Effector memory CD4-positive, alpha-beta T cell (primary cell): Measurements from ENCODE around the gene ATXN2.
"Not testable (repeated sequence)": the region's sequence is repeated elsewhere in the genome, so short reads cannot be mapped to it uniquely, and the experiment has no call there.

Experiments
- DNase-seq, 3 donors: peaks; one replicate each; pipeline ENCODE4 v3.0.0-alpha.2; 2020
- H3K27ac ChIP-seq: 2 replicates; pipeline ENCODE4 v1.7.0; 2013; ENCODE audit warnings: mild to moderate bottlenecking, low read length, moderate library complexity; ENCODE audit not compliant: insufficient read depth, poor library complexity, severe bottlenecking
- H3K27me3 ChIP-seq: replicated peaks from 2 replicates; pipeline ENCODE4 v1.7.0; 2013; ENCODE audit warnings: mild to moderate bottlenecking, low read length; ENCODE audit not compliant: insufficient read depth, control insufficient read depth, poor library complexity, severe bottlenecking
- H3K36me3 ChIP-seq: 2 replicates; pipeline ENCODE4 v1.7.0; 2013; ENCODE audit warnings: mild to moderate bottlenecking, low read length, moderate library complexity; ENCODE audit not compliant: control insufficient read depth, insufficient read depth
- H3K4me1 ChIP-seq: 2 replicates; pipeline ENCODE4 v1.7.0; 2013; ENCODE audit warnings: low read length, mild to moderate bottlenecking; ENCODE audit not compliant: control insufficient read depth, insufficient read depth, poor library complexity, severe bottlenecking
- H3K4me3 ChIP-seq: 2 replicates; pipeline ENCODE4 v1.7.0; 2013; ENCODE audit warnings: low read length, low read depth, mild to moderate bottlenecking; ENCODE audit not compliant: insufficient read depth, poor library complexity, severe bottlenecking
- H3K9me3 ChIP-seq: 2 replicates; pipeline ENCODE4 v1.7.0; 2013; ENCODE audit warnings: mild to moderate bottlenecking, low read length, moderate library complexity; ENCODE audit not compliant: control insufficient read depth

ATXN2 gene

DNA sequence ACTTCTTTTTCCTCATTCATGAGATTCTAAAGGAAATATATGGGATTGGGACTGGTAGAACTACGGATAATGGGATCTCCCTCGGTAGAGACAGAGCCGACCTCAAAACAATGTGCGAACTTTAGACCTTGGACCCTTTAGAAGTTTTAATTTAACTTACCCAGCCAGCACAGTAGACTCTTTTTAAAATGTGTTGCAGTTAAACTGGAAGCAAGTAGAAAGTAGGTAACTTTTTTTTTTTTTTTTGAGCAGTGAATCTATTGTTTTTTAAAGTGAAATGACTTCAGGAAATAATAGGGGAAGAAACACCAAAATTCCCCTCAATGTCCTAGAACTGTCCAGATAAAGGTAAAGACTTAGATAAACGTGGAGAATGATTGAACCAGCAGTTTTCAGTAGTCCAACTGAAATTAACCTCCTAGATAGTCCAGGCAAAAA is 1.1 kb upstream of the ATXN2 start:
- H3K27ac ChIP-seq: peak overlapping the region; percentile 79
- no peaks in the 10 kb centered on the region for H3K27me3 ChIP-seq
- peak overlapping the region; percentile 94 for H3K4me3 ChIP-seq
- DNase-seq: no peak
- H3K36me3 ChIP-seq: no peaks in the 10 kb centered on the region
- peaks cover 5% of the 10 kb centered on the region for H3K4me1 ChIP-seq
- no peaks in the 10 kb centered on the region for H3K9me3 ChIP-seq

GRCh38 chr12:111599453-111600204 is 514 bp upstream of the ATXN2 start:
- H3K4me3 ChIP-seq: peak overlapping the region; percentile 94
- peak; percentile 79 to 84 (median 80) for DNase-seq
- H3K9me3 ChIP-seq: no peaks in the 10 kb centered on the region
- no peaks in the 10 kb centered on the region for H3K36me3 ChIP-seq
- H3K4me1 ChIP-seq: peaks cover 5% of the 10 kb centered on the region
- H3K27me3 ChIP-seq: no peaks in the 10 kb centered on the region
- H3K27ac ChIP-seq: peak overlapping the region; percentile 79

- Histone ChIP-seq H3K4me1 (peaks cover 5% of the 10 kb centered on the region), H3K36me3 (no peaks in the 10 kb centered on the region), H3K9me3 (no peaks in the 10 kb centered on the region), H3K27ac (peak overlapping the region; percentile 79), H3K27me3 (no peaks in the 10 kb centered on the region), H3K4me3 (peak overlapping the region; percentile 81)
- peak; percentile 2 to 9 (median 5) for DNase-seq
Measured at GRCh38 chr12:111597831-111598636, 1.1 kb downstream of the ATXN2 start.

GRCh38 chr12:111596985-111597830 is 1.9 kb downstream of the ATXN2 start:
- Histone ChIP-seq H3K27me3 (no peaks in the 10 kb centered on the region), H3K27ac (peak overlapping the region; percentile 79), H3K36me3 (no peaks in the 10 kb centered on the region), H3K4me3 (peak overlapping the region; percentile 81), H3K4me1 (peaks cover 5% of the 10 kb centered on the region), H3K9me3 (no peaks in the 10 kb centered on the region)
- DNase-seq: peak in 1 of 3 donors; percentile 0

DNA sequence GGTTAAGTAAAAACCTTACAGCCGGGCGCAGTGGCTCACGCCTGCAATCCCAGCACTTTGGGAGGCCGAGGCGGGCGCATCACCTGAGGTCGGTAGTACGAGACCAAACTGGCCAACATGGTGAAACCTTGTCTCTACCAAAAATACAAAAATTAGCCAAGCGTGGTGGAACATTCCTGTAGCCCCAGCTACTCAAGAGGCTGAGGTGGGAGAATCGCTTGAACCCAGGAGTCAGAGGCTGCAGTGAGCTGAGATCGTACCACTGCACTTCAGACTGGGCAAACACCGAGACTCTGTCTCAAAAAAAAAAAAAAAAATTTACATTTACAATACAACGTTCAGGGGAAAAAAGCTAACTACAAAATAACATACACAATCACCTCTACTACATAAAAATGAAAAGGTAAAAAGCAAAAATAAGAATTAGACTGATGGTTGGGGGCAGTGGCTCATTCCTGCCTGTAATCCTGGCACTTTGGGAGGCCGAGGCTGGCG is 3.7 kb downstream of the ATXN2 start:
- H3K36me3 ChIP-seq, H3K9me3 ChIP-seq, H3K4me3 ChIP-seq, H3K4me1 ChIP-seq, DNase-seq, H3K27me3 ChIP-seq, H3K27ac ChIP-seq: not testable (repeated sequence)

DNA sequence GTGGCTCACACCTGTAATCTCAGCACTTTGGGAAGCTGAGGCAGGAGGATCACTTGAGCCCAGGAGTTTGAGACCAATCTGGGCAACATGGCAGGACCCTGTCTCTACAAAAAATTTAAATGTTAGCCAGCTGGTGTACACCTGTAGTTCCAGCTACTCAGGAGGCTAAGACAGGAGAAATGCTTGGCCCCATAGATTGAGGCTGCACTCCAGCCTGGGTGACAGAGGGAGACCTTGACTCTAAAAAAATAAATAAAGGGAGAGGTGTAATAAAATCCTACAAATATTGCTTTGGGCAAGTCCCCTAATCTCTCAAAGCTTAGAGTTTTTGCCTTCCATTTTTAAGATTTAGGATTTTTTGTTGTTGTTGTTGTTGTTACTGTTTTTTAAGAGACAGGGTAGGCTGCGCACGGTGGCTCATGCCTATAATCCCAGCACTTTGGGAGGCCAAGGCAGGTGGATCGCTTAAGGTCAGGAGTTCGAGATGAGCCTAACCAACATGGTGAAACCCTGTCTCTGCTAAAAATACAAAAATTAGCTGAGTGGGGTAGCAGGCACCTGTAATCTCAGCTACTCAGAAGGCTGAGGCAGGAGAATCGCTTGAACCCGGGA is 7.6 kb downstream of the ATXN2 start:
- DNase-seq, H3K27ac ChIP-seq, H3K27me3 ChIP-seq, H3K4me3 ChIP-seq, H3K36me3 ChIP-seq, H3K9me3 ChIP-seq, H3K4me1 ChIP-seq: not testable (repeated sequence)

GRCh38 chr12:111590552-111590951 is 8.6 kb downstream of the ATXN2 start:
- DNase-seq: no peak

GRCh38 chr12:111589601-111590000 is 9.5 kb downstream of the ATXN2 start:
- no peak overlapping the region for H3K4me3 ChIP-seq
- no peaks in the 10 kb centered on the region for H3K27me3 ChIP-seq
- H3K9me3 ChIP-seq: no peaks in the 10 kb centered on the region
- no peak overlapping the region for H3K27ac ChIP-seq
- no peak for DNase-seq
- H3K4me1 ChIP-seq: no peaks in the 10 kb centered on the region
- H3K36me3 ChIP-seq: no peaks in the 10 kb centered on the region

More at GRCh38 chr12:111590552-111590951, 8.6 kb downstream of the ATXN2 start:
- H3K36me3 ChIP-seq: no peaks in the 10 kb centered on the region
- H3K4me3 ChIP-seq: no peak overlapping the region
- no peak overlapping the region for H3K27ac ChIP-seq
- H3K27me3 ChIP-seq: no peaks in the 10 kb centered on the region
- H3K9me3 ChIP-seq: no peaks in the 10 kb centered on the region
- no peaks in the 10 kb centered on the region for H3K4me1 ChIP-seq

DNA sequence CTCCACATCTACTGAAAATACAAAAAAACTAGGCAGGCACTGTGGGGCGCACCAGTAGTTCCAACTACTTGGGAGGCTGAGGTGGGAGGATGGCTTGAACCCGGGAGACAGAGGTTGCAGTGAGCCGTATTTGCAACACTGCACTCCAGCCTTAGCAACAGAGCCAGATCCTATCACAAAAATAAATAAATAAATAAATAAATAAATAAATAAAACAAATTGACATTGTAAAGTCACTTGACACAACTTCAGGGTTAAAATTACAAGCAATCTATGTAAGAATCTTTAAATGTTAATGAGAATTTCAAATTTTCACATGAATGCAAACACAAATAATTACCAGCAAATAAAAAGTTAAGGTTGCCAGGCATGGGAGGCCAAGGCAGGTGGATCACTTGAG is 11.1 kb downstream of the ATXN2 start:
- Histone ChIP-seq H3K27me3 (no peaks in the 10 kb centered on the region), H3K4me1 (no peaks in the 10 kb centered on the region), H3K9me3 (no peaks in the 10 kb centered on the region), H3K4me3 (no peak overlapping the region), H3K27ac (no peak overlapping the region), H3K36me3 (no peaks in the 10 kb centered on the region)
- DNase-seq: no peak
